GM15510 (cell line): Measurements from ENCODE around the gene YIF1A.
A peak's percentile ranks its signal among the peaks of the same experiment; 100 is the strongest.

Source experiments
- POLR2A ChIP-seq: IDR thresholded peaks from 3 replicates; pipeline ENCODE4 v1.6.1; 2011; ENCODE audit warnings: borderline replicate concordance; ENCODE audit not compliant: insufficient read length; ENCODE audit errors: extremely low read depth

Gene YIF1A

DNA sequence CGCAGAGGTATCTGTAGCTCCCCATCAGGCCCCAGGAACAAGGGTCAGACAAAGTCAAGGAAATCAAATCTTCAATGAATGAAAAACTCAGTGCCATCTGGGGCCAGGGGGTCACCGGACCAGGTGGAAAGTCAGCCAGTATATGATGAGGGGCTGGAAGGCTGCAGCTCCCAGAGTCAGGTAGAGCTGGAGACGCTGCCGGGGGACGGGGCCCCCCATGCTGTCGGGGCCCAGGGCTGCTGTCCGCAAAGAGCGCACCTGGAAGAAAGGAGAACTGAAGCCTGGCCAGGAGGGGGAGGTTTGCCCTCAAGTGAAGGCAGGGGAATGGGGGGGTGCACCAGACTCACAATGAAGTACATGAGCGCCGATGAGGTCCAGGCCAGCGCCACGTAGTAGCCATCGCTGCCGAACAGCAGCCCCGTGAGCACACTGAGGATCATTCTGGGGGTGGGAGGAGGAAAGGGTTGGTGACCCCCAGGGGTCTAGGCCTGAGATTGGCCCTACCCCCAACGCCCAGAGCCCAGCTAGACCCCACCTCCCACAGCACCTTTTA lies 4.3 kb downstream of the YIF1A start:
- no peak for TF ChIP-seq POLR2A

DNA sequence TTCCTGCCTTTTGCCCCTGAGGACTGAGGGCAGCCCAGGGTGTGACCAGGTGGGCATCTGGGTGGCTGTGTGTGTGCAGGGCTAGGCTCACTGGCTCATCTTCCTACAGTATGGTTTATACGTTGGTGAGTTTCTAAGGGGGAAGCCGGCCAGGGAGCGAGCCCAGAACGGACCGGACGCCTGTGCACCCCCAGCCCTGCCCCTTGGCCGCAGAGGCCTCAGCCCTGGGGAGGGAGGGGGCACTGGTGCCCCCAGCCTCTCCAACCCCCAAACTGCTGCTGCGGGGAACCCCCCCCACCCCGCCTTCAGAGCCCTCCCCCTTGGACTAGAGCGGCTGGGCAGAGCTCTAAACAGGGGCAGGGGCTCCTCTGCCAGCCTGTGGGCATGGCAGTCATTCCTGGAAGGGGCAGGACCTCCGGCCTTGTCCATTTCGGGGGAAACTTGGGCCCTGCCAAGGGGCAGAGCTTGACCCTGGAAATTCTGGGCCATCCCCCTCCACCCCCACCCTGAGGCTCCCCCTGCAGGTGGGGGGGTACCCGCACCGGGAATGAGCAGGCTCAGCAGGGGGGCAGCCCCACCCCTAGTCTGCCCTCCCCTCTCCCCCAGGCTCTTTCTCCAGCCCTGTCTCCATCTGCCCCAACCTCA lies 5.4 kb downstream of the YIF1A start:
- no peak for TF ChIP-seq POLR2A

DNA sequence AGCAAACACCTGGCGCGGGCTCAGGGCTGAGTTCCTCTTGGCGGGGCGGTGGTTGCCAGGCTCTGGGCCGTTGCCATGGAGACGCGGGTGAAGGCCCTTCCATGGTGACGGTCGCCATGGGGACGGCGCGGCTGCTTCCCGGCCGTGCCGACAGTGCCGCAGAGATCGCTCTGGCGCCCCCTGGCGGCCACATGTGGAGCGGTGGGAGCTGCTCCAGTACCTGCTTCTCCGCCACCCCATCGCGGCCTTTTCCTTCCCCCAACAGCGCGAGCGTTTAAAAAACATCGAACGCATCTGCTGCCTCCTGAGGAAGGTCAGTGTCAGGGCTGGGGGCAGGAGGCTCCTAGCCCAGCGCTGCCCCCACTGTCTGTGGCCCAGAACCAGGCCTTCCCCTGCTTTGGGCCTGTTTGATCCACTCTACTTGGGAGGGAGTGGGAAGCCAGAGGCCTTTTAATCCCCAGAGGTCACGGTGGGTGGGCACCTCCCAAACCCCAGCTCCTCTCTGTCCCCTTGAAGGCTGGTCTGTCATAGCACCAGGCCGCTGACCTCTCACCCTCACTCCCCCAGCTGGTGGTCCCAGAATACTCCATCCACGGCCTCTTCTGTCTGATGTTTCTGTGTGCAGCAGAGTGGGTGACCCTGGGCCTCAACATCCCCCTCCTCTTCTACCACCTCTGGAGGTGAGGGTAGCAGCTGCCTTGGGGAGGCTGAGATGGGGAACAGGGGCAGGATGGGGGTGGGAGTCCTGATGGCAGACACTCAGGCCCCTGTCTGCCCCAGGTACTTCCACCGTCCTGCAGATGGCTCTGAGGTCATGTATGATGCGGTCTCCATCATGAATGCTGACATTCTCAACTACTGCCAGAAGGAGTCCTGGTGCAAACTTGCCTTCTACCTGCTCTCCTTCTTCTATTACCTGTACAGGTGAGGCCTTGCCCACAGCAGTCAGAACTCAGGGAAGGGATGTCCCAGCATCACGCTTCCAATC lies 6.2 kb downstream of the YIF1A start:
- peak; percentile 32 for TF ChIP-seq POLR2A

DNA sequence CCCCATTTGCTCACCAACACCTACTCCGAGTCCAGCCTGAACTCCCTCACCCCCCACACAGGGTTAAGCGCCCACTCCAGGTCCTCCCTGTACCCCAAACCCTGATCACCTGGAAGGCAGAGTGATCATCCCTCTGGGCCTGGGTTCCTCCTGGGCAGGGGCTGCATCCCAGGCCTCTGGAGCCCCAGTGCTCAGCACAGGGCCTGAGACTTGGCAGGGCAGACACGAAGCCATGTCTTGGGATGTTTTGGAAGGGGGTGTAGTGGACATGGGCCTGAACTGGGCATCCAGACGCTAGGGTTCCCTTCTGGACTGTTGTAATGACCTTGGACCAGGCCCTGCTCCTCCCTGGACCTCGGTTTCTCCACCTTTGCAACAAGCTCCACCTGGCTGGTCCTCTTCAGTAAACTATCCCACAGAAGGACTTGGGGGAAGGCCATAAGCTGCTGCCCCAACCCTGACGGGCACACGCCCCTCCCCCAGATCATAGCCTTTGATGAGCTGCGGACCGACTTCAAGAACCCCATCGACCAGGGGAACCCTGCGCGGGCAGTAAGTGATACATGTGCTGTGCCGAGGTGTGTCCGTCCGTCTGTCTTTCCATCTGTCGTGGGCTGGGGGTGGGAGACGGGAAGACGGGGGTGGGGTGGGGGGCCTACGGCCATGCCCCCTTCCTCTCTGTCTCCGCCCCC lies 7.0 kb downstream of the YIF1A start:
- no peak for TF ChIP-seq POLR2A

DNA sequence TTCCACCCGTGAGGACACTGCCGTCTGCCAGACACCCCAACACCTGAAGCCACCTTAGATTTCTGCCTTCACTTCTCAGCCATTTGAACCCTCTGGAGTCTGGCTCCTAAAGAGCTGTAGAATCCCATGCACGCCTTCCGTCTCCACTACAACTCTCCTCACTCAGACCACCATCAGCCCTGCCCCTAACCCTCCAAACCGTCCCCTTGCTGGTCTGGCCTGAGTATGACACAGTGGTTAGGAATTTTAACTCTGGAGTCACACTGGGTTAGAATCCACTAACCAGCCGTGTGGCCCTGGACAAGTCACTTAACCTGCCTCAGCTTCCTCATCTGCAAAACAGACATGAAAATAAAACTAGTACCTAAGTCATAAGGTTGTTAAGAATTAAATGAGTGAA lies 7.9 kb downstream of the YIF1A start:
- no peak for TF ChIP-seq POLR2A

DNA sequence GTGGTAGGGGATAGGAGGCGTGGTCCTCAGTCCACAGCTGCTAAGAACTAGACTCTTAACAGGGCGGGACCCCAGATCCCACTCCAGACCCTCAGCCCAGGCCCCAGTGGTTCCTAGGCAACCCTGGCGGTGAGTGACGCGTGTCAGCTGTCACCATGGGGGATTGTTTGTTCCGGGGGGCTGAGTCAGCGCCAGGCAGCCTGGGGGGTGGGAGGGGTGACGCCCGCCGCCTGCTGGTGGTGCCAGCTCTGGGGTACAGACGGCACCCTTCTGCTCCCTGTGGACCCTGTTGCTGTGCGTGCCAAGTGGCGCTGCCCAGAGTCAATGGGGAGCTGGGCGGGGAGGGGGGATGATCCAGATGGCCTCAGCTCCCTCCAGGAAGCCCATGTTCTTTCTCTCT lies 8.5 kb downstream of the YIF1A start:
- TF ChIP-seq POLR2A, result no peak

DNA sequence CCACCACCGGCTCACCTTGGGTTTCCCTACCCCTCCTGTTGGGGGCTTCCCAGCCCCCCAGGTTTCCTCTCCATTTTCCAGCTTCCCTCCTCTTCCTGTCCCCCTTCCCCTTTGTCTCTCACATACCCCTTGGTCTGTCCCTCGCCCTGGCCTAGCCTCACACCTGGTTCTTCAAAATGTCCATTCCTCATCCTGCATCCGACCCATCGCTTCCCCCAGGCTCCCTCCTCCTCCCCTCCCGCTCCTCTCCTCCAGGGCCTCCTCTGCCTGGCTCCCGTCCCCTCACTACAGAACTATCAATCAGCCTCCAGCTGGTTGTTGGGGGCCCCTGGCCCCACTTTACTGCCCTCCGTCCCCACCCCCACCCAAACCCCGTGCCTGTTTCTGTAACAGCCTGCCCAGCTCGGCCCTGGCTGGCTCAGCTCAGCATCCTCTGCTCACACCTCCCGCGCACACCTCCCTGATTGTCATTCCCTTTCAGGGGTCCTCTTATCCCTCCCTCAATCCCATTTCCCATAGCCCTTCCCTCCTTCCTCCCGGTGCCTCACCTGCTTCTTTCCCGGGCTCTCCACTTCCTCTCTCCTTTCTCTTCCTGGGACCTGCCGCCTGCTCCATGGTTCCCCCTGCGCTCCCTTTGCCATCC lies 9.7 kb downstream of the YIF1A start:
- TF ChIP-seq POLR2A, result no peak

DNA sequence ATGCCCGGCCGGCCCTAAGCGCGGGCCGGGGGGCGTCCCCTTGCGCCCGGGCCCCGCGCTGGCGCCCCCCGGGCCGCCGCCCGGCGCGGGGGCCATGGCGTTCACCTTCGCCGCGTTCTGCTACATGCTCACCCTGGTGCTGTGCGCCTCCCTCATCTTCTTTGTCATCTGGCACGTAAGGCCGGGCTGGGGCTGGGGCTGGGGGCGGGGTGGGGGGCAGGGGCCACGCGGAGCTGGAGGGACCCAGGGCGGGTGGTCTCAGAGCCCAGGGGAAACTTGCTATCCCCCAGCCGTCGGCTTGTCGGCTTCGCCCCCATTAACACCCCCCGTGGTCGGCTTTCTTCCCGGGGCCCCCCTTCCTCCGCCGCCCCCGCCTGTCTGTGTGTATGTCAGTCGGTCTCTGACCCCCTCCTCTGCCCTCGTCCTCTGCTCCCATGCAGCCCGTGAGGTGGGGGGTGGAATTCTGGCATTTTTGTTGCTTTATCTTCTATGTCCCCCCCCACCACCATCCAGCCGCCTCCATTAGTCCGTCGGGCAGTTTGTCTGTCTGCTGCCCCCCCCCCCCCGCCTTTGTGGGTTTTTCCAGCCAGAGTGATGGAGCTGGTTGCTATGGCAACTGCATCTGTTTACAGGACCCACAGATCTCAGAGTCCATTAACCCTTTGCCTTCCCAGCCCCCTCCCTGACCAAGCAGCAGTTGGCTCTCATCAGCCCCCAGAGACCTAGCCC lies 10.4 kb downstream of the YIF1A start:
- no peak for TF ChIP-seq POLR2A

DNA sequence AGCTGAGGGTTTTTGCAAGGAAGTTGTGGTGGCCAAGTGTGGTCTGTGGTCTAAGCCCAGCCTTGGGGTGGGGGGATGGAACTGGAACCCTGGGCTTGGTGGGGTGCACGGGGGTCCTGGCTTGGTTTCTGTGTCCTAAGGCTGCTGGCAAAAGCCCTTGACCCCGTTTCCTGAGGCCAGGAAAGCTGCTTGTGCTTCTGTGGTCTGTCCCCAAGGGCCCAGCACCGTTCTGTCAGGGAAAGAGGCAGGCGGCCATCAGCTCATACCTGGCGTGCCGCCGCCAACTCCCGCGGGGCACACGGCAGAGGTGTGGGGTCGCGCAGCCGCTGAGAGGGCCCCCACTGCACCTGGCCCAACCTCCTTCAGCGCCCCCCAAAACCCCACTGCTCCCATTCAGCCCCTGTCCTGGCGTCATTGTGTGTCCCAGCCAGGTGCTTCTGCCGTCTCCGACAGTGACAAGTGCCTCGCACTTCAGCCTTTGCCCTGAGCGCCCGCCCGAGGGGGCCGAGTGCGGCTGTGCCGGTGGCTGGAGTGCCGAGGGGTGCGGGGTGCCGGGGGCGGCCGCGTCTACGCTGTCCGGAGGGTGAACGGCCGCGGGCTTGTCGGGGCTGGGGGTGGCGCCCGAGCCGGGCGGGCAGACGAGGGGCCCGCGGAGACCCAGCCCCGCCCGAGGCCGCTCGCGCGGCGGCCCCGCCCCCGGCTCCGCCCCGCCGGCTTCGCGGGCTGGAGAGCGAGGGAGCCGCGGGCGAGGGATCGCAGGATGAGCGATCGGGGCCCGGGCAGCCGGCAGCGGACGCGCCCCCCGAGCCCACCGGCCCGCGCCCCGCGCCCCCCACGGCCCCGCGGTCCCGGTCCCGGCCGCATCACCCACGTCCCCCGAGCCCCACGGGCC lies 11.2 kb downstream of the YIF1A start, which contains the start of gene CNIH2:
Gene CNIH2 (plus strand): TSS at position 705 of the 892 bp plus-strand sequence. CDS start 282 bp downstream, outside the sequence.
- TF ChIP-seq POLR2A, result no peak

DNA sequence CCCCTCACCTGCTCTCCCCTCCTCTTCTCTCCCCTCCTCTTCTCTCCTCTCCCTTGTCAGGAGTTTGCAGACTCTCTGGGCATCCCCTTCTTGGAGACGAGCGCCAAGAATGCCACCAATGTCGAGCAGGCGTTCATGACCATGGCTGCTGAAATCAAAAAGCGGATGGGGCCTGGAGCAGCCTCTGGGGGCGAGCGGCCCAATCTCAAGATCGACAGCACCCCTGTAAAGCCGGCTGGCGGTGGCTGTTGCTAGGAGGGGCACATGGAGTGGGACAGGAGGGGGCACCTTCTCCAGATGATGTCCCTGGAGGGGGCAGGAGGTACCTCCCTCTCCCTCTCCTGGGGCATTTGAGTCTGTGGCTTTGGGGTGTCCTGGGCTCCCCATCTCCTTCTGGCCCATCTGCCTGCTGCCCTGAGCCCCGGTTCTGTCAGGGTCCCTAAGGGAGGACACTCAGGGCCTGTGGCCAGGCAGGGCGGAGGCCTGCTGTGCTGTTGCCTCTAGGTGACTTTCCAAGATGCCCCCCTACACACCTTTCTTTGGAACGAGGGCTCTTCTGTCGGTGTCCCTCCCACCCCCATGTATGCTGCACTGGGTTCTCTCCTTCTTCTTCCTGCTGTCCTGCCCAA lies 12.8 kb downstream of the YIF1A start:
- no peak for TF ChIP-seq POLR2A

DNA sequence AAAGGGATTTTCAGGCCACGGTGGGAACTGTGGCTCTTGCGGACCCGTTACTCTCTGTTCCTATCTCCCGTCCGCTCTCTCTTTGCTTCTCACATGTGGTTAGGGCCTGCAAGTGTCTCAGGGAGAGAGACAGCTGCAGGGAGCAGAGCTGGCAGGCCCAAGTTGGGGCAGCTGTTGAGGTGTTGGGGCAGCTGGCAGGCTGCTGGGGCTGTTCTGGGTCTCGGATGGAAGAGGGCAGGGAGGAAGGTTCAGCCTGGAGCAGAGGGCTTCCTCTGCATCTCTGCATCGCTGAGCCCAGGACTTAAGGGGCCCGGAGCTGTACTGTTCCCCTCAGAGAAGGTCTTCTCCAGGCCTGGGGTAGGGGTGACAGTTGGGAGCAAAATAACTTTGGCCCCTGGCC lies 13.5 kb downstream of the YIF1A start:
- TF ChIP-seq POLR2A, result no peak

DNA sequence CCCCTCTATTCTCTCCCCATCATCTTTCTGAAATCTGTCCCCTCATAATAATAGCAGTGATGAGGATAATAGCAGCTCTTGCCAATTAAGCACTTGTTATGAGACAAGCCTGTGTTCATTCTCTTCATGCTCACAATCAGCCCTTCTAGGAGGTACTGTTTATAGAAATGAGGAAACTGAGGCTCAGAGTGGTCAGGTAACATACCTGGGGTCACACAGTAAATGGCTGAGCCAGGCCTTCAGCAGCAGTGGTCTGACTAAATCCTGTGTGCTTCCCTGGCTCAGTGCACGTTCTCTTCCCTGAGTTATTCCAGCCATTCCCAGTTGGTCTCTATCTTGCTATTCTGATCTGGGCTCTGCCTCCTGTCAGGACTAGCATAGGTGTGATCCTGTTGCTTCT lies 14.7 kb downstream of the YIF1A start:
- TF ChIP-seq POLR2A, result no peak
